Caco-2 (cell line): ENCODE measurements around the gene MYO9B. TPM values are rescaled to one million over a fixed set of nuclear protein-coding genes. Genes with fewer than 3 reads are reported as not detected.
"Not testable (repeated sequence)": the region's sequence is repeated elsewhere in the genome, so short reads cannot be mapped to it uniquely, and the experiment has no call there.

ENCODE experiments used
- BruUV-seq: library from RNA; stranded (reverse); fragments of 400-500 nt; replicated peaks from 2 replicates; lab custom pipeline; 2021; lab: Mats Ljungman, UMichigan
- CTCF ChIA-PET: fragments of 300-600 bp; sonication (Branson Sonifier 250); formaldehyde crosslinking; loops from one replicate; lab custom pipeline; 2022; ENCODE audit warnings: antibody characterized with exemption; lab: Charles Lee
- POLR2A ChIA-PET: fragments of 300-600 bp; sonication (Branson Sonifier 250); formaldehyde crosslinking; loops from one replicate; lab custom pipeline; 2022; ENCODE audit warnings: antibody characterized with exemption; lab: Charles Lee
- DNase-seq, 2 experiments: peaks; one replicate each; pipeline versions ENCODE4 v3.0.0 to v3.0.0-alpha.2; 2020 to 2022
- H3K27me3 ChIP-seq: replicated peaks from 2 replicates; pipeline ENCODE4 v1.6.0; 2011; ENCODE audit warnings: low read length; ENCODE audit not compliant: control insufficient read depth, insufficient read depth
- H3K36me3 ChIP-seq: 2 replicates; pipeline ENCODE4 v1.5.1; 2011; ENCODE audit warnings: low read length; ENCODE audit not compliant: control insufficient read depth, insufficient read depth
- H3K4me1 ChIP-seq: fragments of 250-450 bp; sonication (Bioruptor Pico); 2 replicates; pipeline ENCODE4 v1.5.1; 2020; ENCODE audit warnings: mild to moderate bottlenecking
- H3K4me3 ChIP-seq: 2 replicates; pipeline ENCODE4 v1.5.1; 2011; ENCODE audit warnings: low read depth, mild to moderate bottlenecking, control low read depth, low read length
- H3K9me3 ChIP-seq: fragments of 250-450 bp; sonication (Bioruptor Pico); 2 replicates; pipeline ENCODE4 v1.5.1; 2020; ENCODE audit warnings: mild to moderate bottlenecking, moderate library complexity
- H3K27ac Mint-ChIP-seq: one replicate; pipeline ENCODE4 v1.8.0; 2022; ENCODE audit warnings: mixed read lengths; ENCODE audit not compliant: unreplicated experiment
- H3K27me3 Mint-ChIP-seq: one replicate; pipeline ENCODE4 v1.8.0; 2022; ENCODE audit warnings: mixed read lengths; ENCODE audit not compliant: insufficient read depth, unreplicated experiment
- H3K36me3 Mint-ChIP-seq: one replicate; pipeline ENCODE4 v1.8.0; 2022; ENCODE audit warnings: mild to moderate bottlenecking, mixed read lengths; ENCODE audit not compliant: insufficient read depth, unreplicated experiment
- H3K4me1 Mint-ChIP-seq: one replicate; pipeline ENCODE4 v1.8.0; 2022; ENCODE audit warnings: low read depth, mixed read lengths; ENCODE audit not compliant: unreplicated experiment
- H3K4me3 Mint-ChIP-seq: one replicate; pipeline ENCODE4 v1.8.0; 2022; ENCODE audit warnings: mild to moderate bottlenecking, moderate library complexity, mixed read lengths; ENCODE audit not compliant: unreplicated experiment
- H3K9me3 Mint-ChIP-seq: one replicate; pipeline ENCODE4 v1.8.0; 2022; ENCODE audit warnings: mixed read lengths; ENCODE audit not compliant: unreplicated experiment
- CTCF ChIP-seq, 2 experiments: fragments of 200-600 bp in 1 of 2; IDR thresholded peaks; 1 replicate in 1 of 2; 2 replicates in 1 of 2; pipeline versions ENCODE4 v1.5.1 to v1.8.0; 2011 to 2022; ENCODE audit warnings: antibody characterized with exemption in 1 of 2, control low read depth in 1 of 2, inconsistent platforms in 1 of 2, low read depth in 1 of 2, low read length in 1 of 2, mild to moderate bottlenecking in 1 of 2, moderate library complexity in 1 of 2; ENCODE audit not compliant: insufficient read depth in 1 of 2, severe bottlenecking in 1 of 2, unreplicated experiment in 1 of 2
- intact Hi-C: fragments of 100-400 bp; cut with micrococcal nuclease; formaldehyde crosslinking; loops from one replicate; pipeline ENCODE4 v1.10.0; 2022; ENCODE audit not compliant: unreplicated experiment
- total RNA-seq: library from RNA; stranded (reverse); gene quantifications from 2 replicates; pipeline ENCODE4 v1.2.3, GENCODE V29; 2022

The MYO9B gene
- total RNA-seq, 1 experiment from 2014 or later, result 47.6 TPM

DNA sequence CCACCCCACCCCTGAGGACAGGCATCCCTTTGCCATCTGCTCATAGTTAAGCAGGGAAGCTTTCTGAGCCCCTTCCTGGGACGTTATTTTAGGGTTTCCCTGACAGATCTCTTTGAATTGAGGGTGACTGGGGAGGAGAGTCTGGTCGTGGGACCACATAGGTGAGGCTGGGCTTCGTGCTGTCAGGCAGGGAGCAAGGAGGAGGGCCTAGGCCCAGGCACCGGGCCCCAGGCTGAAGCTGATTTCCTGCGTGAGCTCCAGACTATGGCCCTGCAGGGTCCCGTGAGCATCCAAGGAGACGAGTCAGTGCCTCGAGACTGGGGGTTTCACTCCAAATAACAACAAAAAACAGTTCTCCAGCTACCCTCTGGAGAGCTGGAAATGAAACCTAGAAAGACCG lies 60.4 kb downstream of the MYO9B start:
- Mint-ChIP-seq H3K27me3 (no peaks in the 10 kb centered on the region), H3K4me3 (no peak overlapping the region), H3K9me3 (no peaks in the 10 kb centered on the region), H3K4me1 (peaks cover 18% of the 10 kb centered on the region), H3K27ac (peak overlapping the region; percentile 79), H3K36me3 (peaks cover 8% of the 10 kb centered on the region)
- POLR2A ChIA-PET, result interaction anchor here (0.7 kb wide), 1 partner anchor 729 kb away, joined by 5 read pairs; no protein-coding TSS in a partner anchor
- TF ChIP-seq CTCF (IDR thresholded peaks at IDR 0.05; ENCODE audit: insufficient read depth in 1 of 2, low read depth in 1 of 2, low read length in 1 of 2, severe bottlenecking in 1 of 2, unreplicated experiment in 1 of 2), result no peak
- Histone ChIP-seq H3K27me3 (no peaks in the 10 kb centered on the region), H3K36me3 (no peaks in the 10 kb centered on the region), H3K9me3 (no peaks in the 10 kb centered on the region), H3K4me3 (no peak overlapping the region), H3K4me1 (peaks cover 20% of the 10 kb centered on the region)
- intact Hi-C loops, result no loop called here
- no peak for DNase-seq
- BruUV-seq, result no TSS peak
- CTCF ChIA-PET, result no interaction called here

GRCh38 chr19:17136617-17137016 lies 61.0 kb downstream of the MYO9B start:
- H3K9me3 ChIP-seq, result no peaks in the 10 kb centered on the region
- H3K27me3 ChIP-seq, result no peaks in the 10 kb centered on the region
- no peak for DNase-seq
- Mint-ChIP-seq H3K27ac (no peak overlapping the region), H3K4me1 (peaks cover 15% of the 10 kb centered on the region), H3K27me3 (no peaks in the 10 kb centered on the region), H3K36me3 (peaks cover 8% of the 10 kb centered on the region), H3K9me3 (no peaks in the 10 kb centered on the region), H3K4me3 (no peak overlapping the region)
- no peak overlapping the region for H3K4me3 ChIP-seq
- POLR2A ChIA-PET, result no interaction called here
- no TSS peak for BruUV-seq
- intact Hi-C loops, result no loop called here
- CTCF ChIA-PET, result no interaction called here
- peaks cover 17% of the 10 kb centered on the region for H3K4me1 ChIP-seq
- no peaks in the 10 kb centered on the region for H3K36me3 ChIP-seq
- TF ChIP-seq CTCF (IDR thresholded peaks at IDR 0.05; ENCODE audit: insufficient read depth in 1 of 2, low read depth in 1 of 2, low read length in 1 of 2, severe bottlenecking in 1 of 2, unreplicated experiment in 1 of 2), result no peak

- Mint-ChIP-seq H3K27me3 (no peaks in the 10 kb centered on the region), H3K36me3 (peaks cover 8% of the 10 kb centered on the region), H3K4me1 (peaks cover 15% of the 10 kb centered on the region), H3K27ac (no peak overlapping the region), H3K9me3 (no peaks in the 10 kb centered on the region), H3K4me3 (no peak overlapping the region)
- Histone ChIP-seq H3K27me3 (no peaks in the 10 kb centered on the region), H3K4me1 (peaks cover 17% of the 10 kb centered on the region), H3K4me3 (no peak overlapping the region), H3K36me3 (no peaks in the 10 kb centered on the region), H3K9me3 (no peaks in the 10 kb centered on the region)
- DNase-seq, result no peak
- CTCF ChIA-PET, result no interaction called here
- intact Hi-C loops, result no loop called here
- no peak for TF ChIP-seq CTCF (IDR thresholded peaks at IDR 0.05; ENCODE audit: insufficient read depth in 1 of 2, low read depth in 1 of 2, low read length in 1 of 2, severe bottlenecking in 1 of 2, unreplicated experiment in 1 of 2)
- POLR2A ChIA-PET, result no interaction called here
- BruUV-seq, result no TSS peak
Observed at GRCh38 chr19:17137417-17137816, 61.8 kb downstream of the MYO9B start.

GRCh38 chr19:17138052-17138846 lies 62.7 kb downstream of the MYO9B start:
- H3K36me3 Mint-ChIP-seq, POLR2A ChIA-PET, BruUV-seq, H3K9me3 ChIP-seq, H3K9me3 Mint-ChIP-seq, H3K4me3 Mint-ChIP-seq, H3K27me3 ChIP-seq, DNase-seq, H3K4me3 ChIP-seq, intact Hi-C loops, H3K27ac Mint-ChIP-seq, CTCF ChIA-PET, H3K36me3 ChIP-seq, H3K27me3 Mint-ChIP-seq: not testable (repeated sequence)
- peaks cover 15% of the 10 kb centered on the region for H3K4me1 Mint-ChIP-seq
- H3K4me1 ChIP-seq, result peaks cover 17% of the 10 kb centered on the region
